ENCODE results near the gene KCNJ10.

DNA sequence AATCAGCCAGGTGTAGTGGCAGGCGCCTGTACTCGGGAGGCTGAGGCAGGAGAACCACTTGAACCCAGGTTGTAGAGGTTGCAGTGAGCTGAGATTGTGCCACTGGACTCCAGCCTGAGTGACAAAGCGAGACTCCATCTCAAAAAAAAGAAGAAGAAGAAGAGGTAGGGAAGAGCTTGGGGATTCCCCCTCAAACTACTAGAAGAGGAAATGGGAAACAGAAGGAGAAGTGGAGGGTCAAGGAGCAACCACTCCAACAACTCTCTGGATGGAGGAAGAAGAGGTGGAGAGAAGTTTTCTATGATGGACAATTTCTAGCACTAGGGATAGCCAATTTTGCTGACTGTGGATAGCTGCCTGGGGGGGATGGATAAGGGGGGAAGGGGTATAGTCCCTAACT is 101.1 kb downstream of the KCNJ10 start:
- TF ChIP-seq, protein P1, sequence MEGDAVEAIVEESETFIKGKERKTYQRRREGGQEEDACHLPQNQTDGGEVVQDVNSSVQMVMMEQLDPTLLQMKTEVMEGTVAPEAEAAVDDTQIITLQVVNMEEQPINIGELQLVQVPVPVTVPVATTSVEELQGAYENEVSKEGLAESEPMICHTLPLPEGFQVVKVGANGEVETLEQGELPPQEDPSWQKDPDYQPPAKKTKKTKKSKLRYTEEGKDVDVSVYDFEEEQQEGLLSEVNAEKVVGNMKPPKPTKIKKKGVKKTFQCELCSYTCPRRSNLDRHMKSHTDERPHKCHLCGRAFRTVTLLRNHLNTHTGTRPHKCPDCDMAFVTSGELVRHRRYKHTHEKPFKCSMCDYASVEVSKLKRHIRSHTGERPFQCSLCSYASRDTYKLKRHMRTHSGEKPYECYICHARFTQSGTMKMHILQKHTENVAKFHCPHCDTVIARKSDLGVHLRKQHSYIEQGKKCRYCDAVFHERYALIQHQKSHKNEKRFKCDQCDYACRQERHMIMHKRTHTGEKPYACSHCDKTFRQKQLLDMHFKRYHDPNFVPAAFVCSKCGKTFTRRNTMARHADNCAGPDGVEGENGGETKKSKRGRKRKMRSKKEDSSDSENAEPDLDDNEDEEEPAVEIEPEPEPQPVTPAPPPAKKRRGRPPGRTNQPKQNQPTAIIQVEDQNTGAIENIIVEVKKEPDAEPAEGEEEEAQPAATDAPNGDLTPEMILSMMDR (IDR thresholded peaks at IDR 0.05; ENCODE audit: low read depth, low read length): no peak
- no peak for TF ChIP-seq EZH2phosphoT487 (IDR thresholded peaks at IDR 0.05; ENCODE audit: low read depth)

All from OCI-LY3 (cell line).